HG03457 (cell line): Measurements from ENCODE around the gene METTL2A.
"Not testable (repeated sequence)": the region's sequence is repeated elsewhere in the genome, so short reads cannot be mapped to it uniquely, and the experiment has no call there.

Experiments
- ATAC-seq: cut with Tn5 transposase; IDR thresholded peaks from one replicate; pipeline ENCODE4 v1.9.1; 2021; ENCODE audit warnings: moderate number of reproducible peaks; ENCODE audit not compliant: unreplicated experiment

The METTL2A gene

GRCh38 chr17:62471380-62471880, 47.7 kb downstream of the METTL2A start:
- not testable (repeated sequence) for ATAC-seq

- ATAC-seq, result not testable (repeated sequence)
Observed at GRCh38 chr17:62473030-62473982, 49.6 kb downstream of the METTL2A start.

- not testable (repeated sequence) for ATAC-seq
Observed at GRCh38 chr17:62477111-62477510, 53.4 kb downstream of the METTL2A start.

GRCh38 chr17:62477718-62478408, 54.2 kb downstream of the METTL2A start:
- ATAC-seq, result peak; percentile 21

- ATAC-seq, result peak; percentile 64
Observed at GRCh38 chr17:62478424-62478879, 54.8 kb downstream of the METTL2A start, which contains the start of gene TLK2. TSS of gene TLK2 (plus strand) at chr17:62478825. CDS start at chr17:62481126, 2,301 bp downstream.

GRCh38 chr17:62478880-62479638, 55.4 kb downstream of the METTL2A start:
- peak; percentile 36 for ATAC-seq

GRCh38 chr17:62479639-62480258, 56.1 kb downstream of the METTL2A start:
- not testable (repeated sequence) for ATAC-seq

- ATAC-seq, result not testable (repeated sequence)
Observed at GRCh38 chr17:62482553-62482952, 58.9 kb downstream of the METTL2A start.

GRCh38 chr17:62490990-62491389, 67.3 kb downstream of the METTL2A start:
- not testable (repeated sequence) for ATAC-seq

GRCh38 chr17:62493049-62493655, 69.5 kb downstream of the METTL2A start:
- ATAC-seq, result not testable (repeated sequence)

- ATAC-seq, result not testable (repeated sequence)
Observed at GRCh38 chr17:62494073-62494472, 70.4 kb downstream of the METTL2A start.

GRCh38 chr17:62496344-62496743, 72.6 kb downstream of the METTL2A start:
- not testable (repeated sequence) for ATAC-seq

- ATAC-seq, result not testable (repeated sequence)
Observed at GRCh38 chr17:62498796-62499195, 75.1 kb downstream of the METTL2A start.
